NCI-H146 (cell line): ENCODE data around the gene WDR90.

Experiments
- DNase-seq: peaks from one replicate; lab custom pipeline; 2025; lab: John Stamatoyannopoulos, UW

Gene WDR90

DNA sequence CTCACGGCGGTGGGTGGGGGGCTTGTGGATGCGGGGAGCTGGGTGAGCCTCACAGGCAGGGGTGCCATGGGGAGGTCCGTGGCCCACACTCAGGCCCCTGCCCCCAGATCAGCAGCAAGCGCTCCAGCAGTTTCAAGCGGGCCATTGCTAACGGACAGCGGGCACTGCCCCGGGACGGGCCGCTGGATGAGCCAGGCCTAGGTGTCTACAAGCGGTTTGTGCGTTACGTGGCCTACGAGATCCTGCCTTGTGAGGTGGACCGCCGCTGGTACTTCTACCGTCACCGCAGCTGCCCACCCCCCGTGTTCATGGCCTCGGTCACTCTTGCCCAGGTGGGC is 27.4 kb downstream of the WDR90 start:
- DNase-seq: no peak

DNA sequence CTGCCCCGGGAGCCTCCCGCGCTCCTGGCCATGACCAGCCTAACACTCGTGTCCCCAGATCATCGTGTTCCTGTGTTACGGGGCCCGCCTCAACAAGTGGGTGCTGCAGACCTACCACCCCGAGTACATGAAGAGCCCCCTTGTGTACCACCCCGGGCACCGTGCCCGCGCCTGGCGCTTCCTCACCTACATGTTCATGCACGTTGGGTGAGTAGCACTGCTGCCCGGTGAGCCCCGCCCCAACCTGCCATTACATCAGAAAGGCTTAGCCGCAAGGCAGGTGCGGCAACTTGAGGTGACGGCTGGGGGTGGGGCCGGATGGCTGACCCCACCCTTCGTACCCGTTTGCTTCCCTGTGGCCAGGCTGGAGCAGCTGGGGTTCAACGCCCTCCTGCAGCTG is 27.7 kb downstream of the WDR90 start:
- peak; percentile 93 for DNase-seq

DNA sequence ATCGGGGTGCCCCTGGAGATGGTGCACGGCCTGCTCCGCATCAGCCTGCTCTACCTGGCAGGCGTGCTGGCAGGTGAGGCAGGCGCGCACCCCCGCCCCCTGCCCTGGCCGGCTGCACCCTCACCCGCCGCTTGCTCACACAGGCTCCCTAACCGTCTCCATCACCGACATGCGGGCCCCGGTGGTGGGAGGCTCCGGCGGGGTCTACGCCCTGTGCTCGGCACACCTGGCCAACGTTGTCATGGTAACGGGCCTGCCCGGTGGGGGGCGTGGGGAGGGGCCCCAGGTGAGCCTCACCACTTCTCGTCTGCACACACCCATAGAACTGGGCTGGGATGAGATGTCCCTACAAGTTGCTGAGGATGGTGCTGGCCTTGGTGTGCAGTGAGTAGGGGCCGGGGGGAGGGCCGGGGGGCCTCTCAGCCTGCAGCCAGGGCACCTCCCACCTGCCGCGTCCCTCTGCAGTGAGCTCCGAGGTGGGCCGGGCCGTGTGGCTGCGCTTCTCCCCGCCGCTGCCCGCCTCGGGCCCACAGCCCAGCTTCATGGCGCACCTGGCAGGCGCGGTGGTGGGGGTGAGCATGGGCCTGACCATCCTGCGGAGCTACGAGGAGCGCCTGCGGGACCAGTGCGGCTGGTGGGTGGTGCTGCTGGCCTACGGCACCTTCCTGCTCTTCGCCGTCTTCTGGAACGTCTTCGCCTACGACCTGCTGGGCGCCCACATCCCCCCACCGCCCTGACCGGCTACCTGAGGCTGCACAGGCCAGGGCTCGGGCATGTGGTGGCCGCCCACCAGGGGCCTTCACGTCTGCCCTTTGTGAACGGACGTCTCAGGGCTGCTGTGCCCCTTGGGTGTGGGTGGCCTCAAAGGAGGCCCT is 28.4 kb downstream of the WDR90 start:
- DNase-seq: peak; percentile 95

DNA sequence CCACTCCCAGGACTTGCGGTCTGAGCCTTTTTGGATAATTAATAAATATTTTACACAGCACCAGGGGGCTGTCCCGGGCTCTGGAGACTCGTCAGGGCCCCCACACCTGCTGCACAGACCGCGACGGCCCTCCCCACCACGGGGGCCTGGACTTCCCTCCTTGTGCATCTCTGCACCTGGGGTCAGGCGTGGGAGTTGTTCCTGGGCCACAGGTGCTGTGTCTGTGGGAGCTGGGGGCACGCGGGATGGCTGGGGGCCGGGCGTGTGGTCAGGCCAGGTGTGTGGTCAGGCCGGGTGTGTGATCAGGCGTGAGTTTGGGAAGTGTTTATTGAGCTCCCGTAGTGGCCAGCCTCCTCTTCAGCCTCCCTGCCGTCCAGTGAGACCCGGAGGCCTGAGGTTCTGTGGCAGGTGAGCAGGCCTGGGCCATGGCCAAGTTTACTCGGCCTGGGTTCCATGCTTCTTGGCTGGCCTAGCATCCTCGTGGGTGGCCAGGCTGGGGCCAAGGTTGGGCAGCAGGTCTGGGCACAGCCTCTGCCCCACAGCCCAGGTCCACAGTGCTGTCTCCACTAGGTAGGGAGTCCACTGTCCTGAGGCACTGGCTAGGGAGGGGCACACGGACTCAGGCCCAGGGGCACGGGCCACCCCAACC is 29.2 kb downstream of the WDR90 start:
- DNase-seq: peak; percentile 55

DNA sequence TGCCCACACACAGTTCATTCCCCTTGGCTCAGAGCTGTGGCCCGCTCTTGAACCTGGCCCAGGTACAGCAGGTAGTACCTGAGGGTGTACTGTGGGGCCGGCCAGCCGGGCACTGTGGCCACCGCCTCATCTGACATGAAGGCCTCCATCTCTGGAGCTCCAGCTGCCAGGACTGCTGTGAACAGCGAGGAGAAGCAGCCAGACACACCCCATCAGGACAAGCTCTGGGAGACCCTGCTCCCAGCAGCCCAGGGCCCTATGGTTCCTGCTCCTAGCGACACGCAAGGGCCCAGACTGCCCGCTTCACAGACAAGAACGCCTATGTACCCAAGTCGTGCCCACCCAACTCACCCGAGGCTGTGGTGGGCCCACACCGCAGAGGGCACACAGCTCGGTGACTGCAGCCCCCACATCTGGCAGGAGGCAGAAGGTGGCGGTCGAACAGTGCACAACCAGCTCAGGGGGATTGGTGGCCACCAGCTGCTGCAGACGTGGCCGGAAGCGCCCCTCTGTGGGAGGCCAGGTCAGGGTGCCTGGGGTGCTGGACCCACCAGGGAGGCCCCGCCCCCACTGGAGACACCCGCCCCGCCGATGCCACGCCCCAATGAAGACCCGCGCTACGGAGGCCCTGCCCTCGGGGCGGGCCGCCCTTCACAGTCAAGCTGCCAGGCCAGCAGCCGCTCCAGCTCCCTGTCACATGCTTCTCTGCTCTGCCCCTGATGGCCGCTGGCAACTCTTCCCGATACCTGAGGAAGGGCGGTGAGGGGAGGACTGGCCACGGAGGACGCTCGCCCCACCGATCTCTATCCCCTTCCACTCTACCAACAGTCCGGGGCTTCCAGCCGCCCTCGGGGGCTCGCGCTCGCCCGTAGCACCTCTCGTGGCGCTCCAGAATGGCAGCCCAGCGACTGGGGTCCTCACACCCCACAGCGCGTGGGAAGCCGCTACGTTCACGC is 30.0 kb downstream of the WDR90 start:
- DNase-seq: peak; percentile 87

DNA sequence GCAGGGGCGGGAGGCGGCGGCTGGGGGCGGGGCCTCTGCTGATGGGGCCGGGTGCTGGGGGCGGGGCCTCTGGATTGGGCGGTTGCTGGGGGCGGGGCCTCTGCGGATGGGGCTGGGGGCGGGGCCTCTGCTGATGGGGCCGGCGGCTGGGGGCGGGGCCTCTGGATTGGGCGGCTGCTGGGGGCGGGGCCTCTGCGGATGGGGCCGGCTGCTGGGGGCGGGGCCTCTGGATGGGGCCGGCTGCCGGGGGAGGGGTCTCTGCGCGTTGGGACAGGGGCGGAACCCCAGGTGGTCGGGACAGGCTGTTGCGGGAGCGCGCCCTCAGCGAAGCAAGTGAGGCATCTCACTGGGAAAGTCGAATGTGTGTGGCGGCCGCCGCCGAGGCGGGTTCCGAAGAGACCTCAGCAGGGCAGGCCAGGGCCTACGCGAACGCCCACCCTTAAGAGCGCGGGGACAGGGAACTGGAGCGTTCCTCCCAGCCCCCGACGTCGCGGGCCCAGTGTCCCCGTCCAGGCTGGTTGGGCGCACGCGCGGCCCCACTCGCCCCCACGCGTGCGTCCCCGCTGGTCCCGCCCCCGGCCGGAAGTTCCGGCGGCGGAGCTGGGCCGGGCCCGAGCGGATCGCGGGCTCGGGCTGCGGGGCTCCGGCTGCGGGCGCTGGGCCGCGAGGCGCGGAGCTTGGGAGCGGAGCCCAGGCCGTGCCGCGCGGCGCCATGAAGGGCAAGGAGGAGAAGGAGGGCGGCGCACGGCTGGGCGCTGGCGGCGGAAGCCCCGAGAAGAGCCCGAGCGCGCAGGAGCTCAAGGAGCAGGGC is 30.9 kb downstream of the WDR90 start, which contains the start of gene STUB1:
Gene STUB1, plus strand, starts transcription at position 597 of the 811 bp plus-strand sequence. Its CDS starts 116 bp downstream, at position 713.
- DNase-seq: peak; percentile 90

DNA sequence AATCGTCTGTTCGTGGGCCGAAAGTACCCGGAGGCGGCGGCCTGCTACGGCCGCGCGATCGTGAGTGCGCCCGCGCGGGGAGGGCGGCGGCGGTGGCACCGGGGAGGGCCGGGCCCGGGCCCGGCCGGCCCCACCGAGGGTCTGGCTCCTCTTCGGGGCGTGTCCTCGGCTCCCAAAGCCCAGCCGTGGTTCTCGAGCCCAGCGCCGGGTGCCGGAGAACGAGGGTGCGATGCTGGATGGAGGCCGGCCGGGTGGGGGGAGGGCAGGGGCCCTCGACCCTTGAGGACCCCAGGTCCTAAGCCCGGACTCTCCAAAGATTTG is 31.4 kb downstream of the WDR90 start:
- no peak for DNase-seq

DNA sequence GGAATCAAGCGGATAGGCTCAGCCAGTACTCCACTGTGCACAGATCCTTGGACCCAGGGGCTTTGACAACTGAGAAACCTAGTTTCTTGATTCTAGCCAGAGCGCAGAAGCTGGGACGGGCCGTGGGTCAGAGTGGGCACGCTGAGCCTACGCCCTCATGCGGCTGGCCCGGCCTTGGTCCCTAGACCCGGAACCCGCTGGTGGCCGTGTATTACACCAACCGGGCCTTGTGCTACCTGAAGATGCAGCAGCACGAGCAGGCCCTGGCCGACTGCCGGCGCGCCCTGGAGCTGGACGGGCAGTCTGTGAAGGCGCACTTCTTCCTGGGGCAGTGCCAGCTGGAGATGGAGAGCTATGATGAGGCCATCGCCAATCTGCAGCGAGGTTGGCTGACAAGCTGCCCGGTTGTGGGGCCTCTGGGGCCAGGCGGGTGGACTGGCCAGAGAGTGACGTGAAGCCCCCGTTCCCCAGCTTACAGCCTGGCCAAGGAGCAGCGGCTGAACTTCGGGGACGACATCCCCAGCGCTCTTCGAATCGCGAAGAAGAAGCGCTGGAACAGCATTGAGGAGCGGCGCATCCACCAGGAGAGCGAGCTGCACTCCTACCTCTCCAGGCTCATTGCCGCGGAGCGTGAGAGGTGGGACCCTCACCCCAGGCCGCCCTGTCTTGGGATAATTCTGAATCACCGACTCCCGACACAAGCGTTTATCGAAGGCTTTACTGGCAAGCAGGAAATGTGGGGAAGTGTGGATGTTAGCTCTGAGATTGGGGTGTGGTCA is 32.0 kb downstream of the WDR90 start:
- DNase-seq: peak; percentile 37

DNA sequence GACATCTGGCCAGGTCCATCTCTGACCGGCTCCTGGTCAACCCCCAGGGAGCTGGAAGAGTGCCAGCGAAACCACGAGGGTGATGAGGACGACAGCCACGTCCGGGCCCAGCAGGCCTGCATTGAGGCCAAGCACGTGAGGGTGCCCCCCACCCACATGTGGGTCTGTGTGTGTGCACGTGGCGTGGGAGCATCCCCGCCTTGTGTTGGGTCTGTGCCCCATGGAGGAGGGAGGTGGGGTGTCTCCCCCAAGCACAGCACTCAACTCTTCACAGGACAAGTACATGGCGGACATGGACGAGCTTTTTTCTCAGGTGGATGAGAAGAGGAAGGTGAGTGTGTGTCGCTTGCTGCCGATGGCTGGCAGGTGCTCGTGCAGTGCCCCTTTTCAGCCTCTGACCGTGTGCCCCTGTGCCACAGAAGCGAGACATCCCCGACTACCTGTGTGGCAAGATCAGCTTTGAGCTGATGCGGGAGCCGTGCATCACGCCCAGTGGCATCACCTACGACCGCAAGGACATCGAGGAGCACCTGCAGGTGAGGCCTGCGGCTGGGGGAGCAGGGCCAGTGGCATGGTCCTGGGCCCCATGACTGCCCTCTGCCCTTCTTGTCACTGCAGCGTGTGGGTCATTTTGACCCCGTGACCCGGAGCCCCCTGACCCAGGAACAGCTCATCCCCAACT is 32.7 kb downstream of the WDR90 start:
- peak; percentile 16 for DNase-seq

DNA sequence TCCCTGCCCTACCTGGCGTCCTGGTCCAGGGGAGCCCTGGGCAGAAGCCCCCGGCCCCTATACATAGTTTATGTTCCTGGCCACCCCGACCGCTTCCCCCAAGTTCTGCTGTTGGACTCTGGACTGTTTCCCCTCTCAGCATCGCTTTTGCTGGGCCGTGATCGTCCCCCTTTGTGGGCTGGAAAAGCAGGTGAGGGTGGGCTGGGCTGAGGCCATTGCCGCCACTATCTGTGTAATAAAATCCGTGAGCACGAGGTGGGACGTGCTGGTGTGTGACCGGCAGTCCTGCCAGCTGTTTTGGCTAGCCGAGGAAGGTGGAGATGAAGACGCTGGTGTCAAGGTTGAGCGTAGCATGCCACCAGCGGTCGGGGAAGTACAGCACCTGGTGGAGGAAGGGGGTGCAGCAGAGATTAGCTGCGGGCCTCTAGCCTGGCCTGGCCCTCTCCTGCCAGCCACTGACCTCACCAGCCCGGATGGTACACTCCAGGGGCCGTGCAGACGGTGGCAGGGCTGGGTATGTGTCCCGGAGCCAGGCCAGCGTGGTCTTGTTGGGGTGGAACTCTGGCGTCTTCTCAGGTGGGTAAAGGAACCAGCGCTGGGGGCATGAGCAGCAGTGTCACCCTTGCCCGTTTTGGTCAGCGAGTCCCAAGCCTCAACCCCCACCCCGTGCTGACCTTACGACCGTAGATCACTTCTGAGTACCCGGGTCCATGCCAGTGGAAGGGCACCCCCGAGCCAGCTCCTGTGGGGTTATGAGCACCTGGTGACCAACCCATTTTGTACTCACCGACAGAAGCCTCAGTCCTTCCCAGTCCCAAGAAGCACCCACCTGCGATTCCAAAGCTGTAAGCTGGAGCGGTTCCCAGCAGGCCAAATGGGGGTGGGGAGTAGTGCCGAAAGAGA is 33.6 kb downstream of the WDR90 start:
- DNase-seq: no peak

DNA sequence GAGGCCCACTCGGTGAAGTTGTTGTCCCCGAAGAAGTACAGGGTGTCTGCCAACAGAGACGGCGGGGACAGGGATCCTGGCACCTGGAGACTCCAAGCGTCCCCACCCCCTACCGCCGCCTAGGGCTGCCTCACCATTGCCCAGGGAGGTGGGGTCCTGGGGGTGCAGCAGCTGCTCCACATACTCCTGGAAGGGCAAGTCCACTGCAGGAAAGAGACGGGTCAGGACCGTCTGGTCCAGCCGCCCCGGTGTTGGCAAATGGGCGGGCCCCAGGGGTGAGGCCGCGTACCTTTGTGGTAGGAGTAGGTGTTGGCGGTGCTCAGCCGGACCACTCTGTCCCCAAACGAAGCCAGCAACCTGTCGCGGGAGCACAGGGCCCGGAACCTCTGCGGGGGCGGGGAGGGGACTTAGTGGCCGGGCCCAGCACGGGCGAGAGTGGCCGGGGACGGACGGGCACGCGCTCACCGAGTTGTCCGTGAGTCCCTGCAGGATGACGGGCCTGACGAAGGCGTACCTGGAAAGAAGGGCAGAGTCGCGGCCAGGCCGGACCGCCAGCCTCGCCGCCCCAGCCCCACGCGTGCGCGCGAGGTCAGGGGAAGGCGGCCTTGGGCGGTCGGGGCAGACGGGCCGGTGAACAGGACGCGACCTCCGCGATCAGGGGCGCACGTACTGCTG is 34.4 kb downstream of the WDR90 start:
- DNase-seq: no peak

DNA sequence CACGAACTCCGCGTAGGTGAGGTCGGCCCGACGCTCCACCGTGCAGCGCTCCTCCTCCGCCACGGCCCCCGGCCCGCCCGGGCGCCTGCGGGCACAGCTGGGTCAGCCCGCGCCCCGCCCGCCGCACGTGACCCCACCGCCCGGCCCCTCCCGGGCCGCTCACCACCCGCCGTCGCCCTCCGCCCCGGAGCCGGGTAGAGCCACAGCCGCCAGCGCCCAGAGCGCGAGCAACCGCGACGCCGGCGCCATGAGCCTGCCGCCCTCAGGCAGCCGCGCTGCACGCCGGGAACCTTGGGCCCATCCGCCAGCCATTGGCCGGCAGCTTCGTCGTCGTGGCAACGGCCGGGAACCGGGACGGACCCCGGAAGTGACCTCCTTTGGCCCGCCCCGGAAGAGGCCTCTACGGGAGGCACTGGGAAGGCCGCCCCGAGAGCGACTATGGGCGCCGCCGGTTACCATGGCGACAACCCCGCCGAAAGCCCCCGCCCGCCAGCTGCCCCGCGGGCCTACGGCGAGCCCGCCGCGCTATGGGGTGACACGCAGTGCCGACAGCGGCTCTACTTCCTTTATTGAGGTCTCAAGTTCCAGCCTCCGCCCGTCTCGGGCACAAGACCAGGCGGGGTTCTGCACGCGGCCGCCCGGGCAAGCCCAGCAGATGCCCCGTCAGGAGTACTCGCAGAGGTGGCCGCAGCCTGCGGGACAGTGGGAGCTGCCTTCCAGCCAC is 35.1 kb downstream of the WDR90 start, which contains the start of gene JMJD8:
Gene JMJD8, minus strand, starts transcription at position 264 of the 724 bp plus-strand sequence. Its CDS starts 15 bp downstream, at position 249.
- DNase-seq: peak; percentile 98

DNA sequence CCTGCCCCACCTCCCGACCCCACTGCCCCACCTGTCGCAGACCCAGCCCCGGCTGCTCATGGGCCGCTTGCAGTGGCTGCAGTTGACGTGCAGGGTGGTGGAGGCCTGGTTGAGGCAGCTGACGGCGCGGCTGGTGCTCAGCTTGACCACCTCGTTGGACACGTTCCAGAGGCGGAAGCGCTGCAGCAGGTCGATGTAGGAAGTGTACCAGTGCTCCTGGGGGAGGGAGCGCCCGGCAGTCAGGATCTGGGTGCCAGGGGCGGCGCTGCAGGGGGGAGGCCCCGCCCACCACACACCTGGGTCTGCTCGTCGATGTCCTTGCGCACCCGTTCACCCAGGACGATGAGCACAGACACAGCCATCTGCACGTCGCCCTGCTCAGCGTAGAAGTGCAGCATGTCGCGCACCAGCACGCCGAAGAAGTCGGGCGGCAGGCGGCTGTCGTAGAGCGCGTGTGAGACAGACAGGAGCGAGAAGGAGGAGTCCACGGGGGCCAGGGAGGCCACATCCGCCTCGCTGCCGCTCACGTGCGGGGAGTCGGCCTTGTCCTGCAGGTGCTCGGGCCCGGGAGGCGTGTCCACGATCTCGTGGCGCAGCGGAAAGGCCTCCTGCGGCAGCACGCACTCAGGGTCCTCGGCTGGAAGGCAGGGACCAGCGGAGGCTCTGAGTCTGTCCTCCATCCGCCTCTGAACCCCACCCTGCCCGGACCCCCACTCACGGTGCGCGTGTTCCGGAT is 36.0 kb downstream of the WDR90 start:
- peak; percentile 46 for DNase-seq

DNA sequence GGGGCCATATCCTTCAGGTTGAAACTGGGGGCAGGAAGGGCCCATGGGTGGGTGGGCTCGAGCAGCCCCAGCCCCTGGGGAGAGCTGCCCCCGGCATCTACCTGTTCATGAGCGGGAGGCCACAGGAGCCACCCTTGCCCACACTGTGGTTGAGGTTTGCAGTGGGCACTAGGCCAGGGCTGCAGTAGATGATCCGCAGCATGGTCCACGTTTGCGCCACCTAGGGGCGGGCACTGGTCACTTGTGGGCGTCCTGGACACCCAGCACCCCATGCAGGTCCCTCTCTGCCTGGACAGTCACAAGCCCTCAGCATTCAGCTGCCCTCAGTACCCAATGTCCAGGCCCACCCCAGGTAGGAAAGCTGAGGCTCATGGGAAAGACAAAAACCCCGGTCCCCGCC is 36.8 kb downstream of the WDR90 start:
- DNase-seq: peak; percentile 48

DNA sequence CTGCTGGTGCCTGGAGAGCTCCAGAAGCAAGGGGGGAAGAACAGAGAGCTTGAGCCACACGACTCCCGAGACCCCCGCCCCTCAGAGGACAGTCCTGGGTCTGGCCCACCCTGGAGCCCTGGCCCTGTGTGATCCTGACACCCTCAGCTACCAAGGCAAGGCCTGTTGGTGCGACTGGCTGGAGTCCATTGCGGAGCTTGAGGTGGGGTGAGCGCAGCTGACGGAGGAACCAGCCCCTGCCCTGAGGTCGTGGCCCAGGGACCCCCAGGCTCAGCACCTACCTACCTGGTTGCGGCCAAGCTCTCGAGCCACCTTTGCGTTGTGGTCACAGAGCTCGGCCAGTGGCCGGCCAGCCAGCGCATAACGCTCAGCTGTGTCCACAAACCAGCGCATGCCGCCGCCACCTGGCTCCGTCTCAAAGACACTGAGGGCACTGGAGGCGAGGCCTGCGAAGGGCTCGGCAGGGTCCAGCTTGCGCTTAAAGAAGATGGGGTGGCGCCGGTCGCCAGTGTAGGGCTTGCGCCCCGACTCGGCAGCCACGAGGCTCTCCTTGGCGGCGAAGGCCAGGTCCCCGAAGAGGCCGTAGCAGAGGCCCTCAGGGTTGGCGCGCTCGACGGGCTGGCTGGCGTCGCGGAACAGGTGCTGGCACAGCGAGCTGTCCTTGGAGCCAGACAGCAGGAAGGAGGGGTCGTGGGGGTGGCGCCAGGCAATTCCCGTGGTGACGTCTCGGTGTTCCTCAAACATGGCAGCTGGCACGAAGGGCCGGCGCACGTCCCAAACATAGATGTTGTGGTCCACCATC is 37.5 kb downstream of the WDR90 start:
- no peak for DNase-seq

DNA sequence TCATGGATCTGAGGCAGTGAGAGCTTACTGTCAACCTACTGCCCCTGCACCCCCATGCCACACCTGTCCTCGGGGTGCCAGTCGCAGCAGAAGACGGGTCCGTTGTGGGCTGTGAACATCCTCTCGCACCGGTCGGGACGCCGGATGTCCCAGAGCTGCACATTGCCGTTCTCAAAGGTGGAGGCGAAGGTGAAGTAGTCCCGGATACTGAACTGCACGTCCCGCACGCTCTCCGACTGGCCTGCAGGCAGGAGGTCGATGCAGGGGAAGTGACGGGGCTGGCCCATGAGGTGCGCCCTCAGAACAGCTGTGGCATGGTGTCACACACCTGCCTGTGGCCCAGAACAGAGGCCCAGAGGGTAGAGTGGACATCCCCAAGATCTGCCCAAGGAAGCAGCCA is 38.3 kb downstream of the WDR90 start:
- no peak for DNase-seq
